Peyer's patch (tissue), 4 donors: ENCODE results near the gene CORO2A.

ENCODE experiments used
- CTCF ChIP-seq, 6 experiments: fragments of 450-650 bp in 4 of 6; fragments of 200-600 bp in 2 of 6; sonication (generic) in 1 of 6; IDR thresholded peaks; one replicate each; pipeline ENCODE4 v1.5.1; 2017 to 2019; ENCODE audit warnings: antibody characterized with exemption in 6 of 6, mild to moderate bottlenecking in 3 of 6, moderate library complexity in 1 of 6
- POLR2A ChIP-seq, 2 donors: fragments of 450-650 bp; IDR thresholded peaks; one replicate each; pipeline ENCODE4 v1.5.1; 2017; ENCODE audit warnings: antibody characterized with exemption in 2 of 2, mild to moderate bottlenecking in 2 of 2, moderate library complexity in 2 of 2

- TF ChIP-seq POLR2A (IDR thresholded peaks at IDR 0.05) (no peak), CTCF (IDR thresholded peaks at IDR 0.05) (no peak)
Measured at GRCh38 chr9:98215271-98215670, 22.8 kb upstream of the CORO2A start.
